22Rv1 (cell line): Measurements from ENCODE around the gene SLC6A9.

Source experiments
- H3K27ac ChIP-seq: fragments of 450-650 bp; 2 replicates; pipeline ENCODE4 v1.5.1; 2017
- ZFX ChIP-seq: fragments of 450-650 bp; IDR thresholded peaks from 2 replicates; pipeline ENCODE4 v1.6.1; 2017; ENCODE audit warnings: antibody characterized with exemption, borderline replicate concordance
- TF ChIP-seq, protein P1 (sequence below): fragments of 450-650 bp; IDR thresholded peaks from 2 replicates; pipeline ENCODE4 v1.5.1; 2017; ENCODE audit warnings: mild to moderate bottlenecking

Gene SLC6A9

DNA sequence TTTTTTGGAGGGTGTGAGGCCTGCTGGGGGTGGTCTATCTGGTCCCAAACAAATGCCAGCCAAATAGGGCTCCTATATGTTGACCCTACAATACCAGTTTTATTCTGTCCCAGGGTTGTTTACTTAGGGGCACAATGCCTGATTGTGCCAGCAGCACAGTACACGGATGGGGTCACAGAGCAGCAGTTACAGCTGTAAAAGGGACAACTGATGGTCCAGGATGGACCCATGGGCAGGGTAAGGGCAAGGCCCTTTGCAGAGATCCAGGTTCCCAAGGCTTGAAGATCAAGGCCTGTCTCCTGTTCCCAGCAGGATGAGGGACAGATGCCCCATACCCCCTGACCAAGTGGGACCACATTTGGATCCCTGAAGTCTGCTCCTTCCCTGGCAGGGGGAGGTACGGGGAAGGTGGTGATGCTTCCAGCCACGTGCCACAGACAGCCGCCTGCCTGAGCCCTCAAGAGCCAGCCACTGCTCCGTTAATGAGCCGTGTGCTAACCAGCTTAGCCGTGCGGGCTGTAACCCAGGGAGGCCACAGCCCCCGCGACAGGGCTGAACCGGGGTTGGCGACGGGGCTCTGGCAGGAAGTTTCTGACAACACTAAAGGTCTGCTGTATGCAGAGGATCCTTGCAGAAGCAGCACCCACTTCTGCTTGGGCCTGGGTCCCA is 18.2 kb downstream of the SLC6A9 start:
- H3K27ac ChIP-seq, result no peak overlapping the region
- no peak for TF ChIP-seq ZFX
- TF ChIP-seq, protein P1, sequence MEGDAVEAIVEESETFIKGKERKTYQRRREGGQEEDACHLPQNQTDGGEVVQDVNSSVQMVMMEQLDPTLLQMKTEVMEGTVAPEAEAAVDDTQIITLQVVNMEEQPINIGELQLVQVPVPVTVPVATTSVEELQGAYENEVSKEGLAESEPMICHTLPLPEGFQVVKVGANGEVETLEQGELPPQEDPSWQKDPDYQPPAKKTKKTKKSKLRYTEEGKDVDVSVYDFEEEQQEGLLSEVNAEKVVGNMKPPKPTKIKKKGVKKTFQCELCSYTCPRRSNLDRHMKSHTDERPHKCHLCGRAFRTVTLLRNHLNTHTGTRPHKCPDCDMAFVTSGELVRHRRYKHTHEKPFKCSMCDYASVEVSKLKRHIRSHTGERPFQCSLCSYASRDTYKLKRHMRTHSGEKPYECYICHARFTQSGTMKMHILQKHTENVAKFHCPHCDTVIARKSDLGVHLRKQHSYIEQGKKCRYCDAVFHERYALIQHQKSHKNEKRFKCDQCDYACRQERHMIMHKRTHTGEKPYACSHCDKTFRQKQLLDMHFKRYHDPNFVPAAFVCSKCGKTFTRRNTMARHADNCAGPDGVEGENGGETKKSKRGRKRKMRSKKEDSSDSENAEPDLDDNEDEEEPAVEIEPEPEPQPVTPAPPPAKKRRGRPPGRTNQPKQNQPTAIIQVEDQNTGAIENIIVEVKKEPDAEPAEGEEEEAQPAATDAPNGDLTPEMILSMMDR, result no peak

DNA sequence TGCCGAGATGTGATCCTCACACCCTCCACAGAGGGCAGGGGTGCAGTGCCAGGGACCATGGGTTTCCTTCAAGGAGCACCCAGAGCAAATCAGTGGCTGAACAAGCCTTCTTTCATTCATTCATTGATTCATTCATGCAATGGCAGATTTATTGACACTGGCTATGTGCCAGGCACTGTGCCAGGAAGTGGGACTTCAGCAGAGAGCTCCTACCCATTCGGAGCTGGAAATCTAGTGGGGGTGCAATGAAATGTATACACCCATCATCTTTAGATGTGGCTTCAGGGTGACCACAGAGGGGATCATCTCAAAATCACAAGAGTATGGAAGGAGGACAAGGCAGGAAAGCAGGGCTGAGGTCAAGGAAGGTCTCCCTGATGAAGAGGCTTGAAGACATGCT is 18.9 kb downstream of the SLC6A9 start:
- TF ChIP-seq, protein P1, result no peak
- no peak for TF ChIP-seq ZFX
- no peak overlapping the region for H3K27ac ChIP-seq

DNA sequence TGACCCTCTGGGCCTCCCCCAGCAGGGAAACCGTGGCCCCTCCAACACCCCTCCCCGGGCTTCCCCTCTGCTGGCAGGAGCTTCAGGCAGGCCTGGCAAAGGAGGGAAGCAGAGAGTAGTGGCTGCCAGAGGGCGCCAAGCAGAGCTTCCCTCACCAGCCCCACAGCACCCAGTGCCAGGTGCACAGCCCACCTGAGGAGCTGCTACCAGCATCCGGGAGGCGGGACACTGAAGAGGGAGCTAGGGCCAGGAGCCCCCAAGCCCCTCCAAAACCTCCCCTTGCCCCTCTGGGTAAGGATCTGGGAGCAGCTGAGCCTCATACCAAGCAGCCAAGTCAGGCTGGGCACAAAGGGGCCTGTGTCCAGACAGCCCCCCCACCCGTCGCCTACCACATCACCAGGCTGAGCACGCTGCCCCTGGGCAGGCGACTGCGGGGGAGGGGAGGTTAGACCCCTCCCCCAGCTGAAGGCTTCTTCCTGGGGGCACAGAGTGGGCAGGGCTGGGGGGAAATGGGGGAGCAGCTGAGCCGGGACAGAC is 20.3 kb downstream of the SLC6A9 start:
- TF ChIP-seq, protein P1, result no peak
- no peak for TF ChIP-seq ZFX
- H3K27ac ChIP-seq, result no peak overlapping the region

DNA sequence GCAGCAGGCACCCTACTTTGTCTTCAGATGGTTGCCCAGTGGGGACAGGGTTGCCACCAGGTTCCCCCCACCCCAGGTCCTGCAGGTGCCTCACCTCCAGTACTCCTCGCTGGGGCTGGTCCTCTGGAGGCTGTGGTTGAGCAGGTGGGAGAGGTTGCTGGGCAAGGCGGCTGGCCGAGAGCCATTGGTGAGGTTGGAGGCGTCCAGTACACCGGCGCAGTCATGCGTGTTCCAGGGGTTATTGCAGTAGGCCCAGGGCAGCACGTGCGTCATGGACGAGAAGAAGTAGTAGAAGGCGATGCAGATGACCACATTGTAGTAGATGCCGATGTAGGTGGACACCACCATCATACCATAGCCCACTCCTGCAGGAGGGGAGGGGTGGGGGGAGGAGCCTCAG is 23.0 kb downstream of the SLC6A9 start:
- H3K27ac ChIP-seq, result no peak overlapping the region
- no peak for TF ChIP-seq ZFX
- TF ChIP-seq, protein P1, result no peak

DNA sequence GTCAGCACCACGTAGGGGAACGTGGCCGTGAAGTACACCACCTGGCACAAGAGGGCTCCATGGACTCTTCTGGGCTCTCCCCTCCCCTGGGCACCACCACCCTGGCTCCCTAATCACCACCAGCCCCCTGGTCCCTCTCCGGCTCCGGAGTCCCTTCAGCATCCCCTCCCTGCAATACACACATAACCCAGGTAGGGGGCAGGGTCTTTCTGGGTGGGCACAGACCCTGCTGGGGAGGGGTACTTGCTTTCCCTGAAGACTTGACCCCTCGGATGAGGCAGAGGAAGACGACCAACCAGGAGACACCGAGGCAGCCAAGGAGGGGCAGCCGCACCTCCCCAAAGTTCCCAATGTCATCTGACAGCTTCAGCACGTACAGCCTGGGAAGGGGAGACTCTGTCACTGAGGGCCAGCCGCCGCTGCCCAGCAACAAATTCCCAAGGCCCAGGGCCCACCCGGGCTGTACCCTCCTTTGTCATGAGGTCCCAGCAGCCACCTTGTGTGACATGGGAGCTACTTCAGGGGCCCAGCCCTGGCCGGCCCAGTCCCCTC is 28.6 kb downstream of the SLC6A9 start:
- no peak overlapping the region for H3K27ac ChIP-seq
- no peak for TF ChIP-seq ZFX
- TF ChIP-seq, protein P1, result no peak

DNA sequence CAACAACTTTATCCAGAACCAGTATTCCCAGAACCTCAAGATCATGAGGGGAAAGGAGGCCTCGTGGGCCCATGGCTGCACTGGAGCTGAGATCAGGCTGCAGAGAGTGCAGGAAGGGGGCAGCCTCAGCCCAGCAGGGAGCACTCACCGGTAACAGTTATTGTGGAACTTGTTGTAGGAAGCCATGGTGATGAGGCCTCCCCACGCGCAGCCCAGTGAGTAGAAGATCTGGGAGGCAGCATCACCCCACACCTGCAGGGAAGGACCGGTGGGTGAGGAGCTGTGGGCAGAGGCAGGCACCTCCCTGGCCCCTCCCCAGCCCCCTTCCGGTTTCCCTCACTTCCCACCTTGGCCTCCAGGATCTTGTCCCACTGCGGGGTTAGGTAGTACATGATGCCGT is 29.1 kb downstream of the SLC6A9 start:
- TF ChIP-seq, protein P1, result no peak
- H3K27ac ChIP-seq, result no peak overlapping the region

DNA sequence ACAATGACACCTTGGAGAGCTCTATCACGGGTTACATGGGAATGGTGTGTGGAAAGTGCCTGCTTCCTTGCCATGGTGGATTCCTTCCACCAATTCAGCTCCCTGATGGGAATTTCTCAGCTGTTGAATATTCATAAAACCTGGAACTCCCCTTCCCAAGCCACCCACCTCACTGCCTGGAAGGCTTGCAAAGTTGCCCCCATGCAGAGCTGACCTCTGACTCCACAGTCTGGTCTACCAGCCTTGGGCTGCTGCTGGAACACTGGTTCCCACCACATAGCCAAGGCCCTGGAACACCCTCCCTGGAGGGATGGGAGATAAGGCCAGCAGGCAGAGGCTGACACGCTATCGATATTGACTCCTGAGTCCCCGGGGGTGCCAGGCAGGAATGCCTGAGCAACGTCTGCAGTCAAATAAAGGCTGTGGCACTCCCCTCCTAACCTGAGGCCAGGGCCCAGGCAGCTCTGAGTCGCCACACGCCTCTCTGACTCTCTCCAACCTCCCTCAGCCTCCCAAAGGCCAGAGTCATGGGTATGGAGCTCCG is 31.1 kb downstream of the SLC6A9 start:
- no peak overlapping the region for H3K27ac ChIP-seq
- TF ChIP-seq ZFX, result no peak
